Measurements from ENCODE around the gene PDCD7. TPM values are rescaled to one million over a fixed set of nuclear protein-coding genes. Genes with fewer than 3 reads are reported as not detected.

The PDCD7 gene
- total RNA-seq, 1 experiment from 2014 or later = 31.6 TPM

GRCh38 chr15:65106011-65106590 lies 27.5 kb downstream of the PDCD7 start:
- Histone ChIP-seq H3K9me2 (ENCODE audit: insufficient read depth) (no peaks in the 10 kb centered on the region), H3K9ac (ENCODE audit: low read length) (no peak overlapping the region), H3K4me3 (replicated peaks in 1 of 2; ENCODE audit: low read depth in 1 of 2, low read length in 2 of 2) (no peak overlapping the region), H4K20me1 (ENCODE audit: insufficient read depth) (no peaks in the 10 kb centered on the region), H3K79me2 (ENCODE audit: insufficient read depth, low read length) (no peaks in the 10 kb centered on the region), H3K4me2 (ENCODE audit: low read length) (no peak overlapping the region), H3K36me3 (ENCODE audit: control insufficient read depth in 1 of 2, insufficient read depth in 2 of 2, low read length in 2 of 2) (peaks cover 0 to 3% of the 10 kb centered on the region in 2 experiments; a peak in 1 of 4 replicates), H3K27me3 (ENCODE audit: insufficient read depth, low read length) (no peaks in the 10 kb centered on the region), H3K9me3 (ENCODE audit: control insufficient read depth in 1 of 2, insufficient read depth in 1 of 2, low read depth in 1 of 2, low read length in 2 of 2) (no peaks in the 10 kb centered on the region), H3K4me1 (ENCODE audit: control insufficient read depth in 1 of 2, insufficient read depth in 2 of 2, low read length in 2 of 2) (no peaks in the 10 kb centered on the region), H2AFZ (ENCODE audit: low read depth, low read length, poor library complexity, severe bottlenecking) (no peak overlapping the region), H3K27ac (ENCODE audit: low read depth, low read length) (no peak overlapping the region)
- no peak for DNase-seq (ENCODE audit: low read depth, low spot score)
- no peak for ATAC-seq
- ChIA-PET POLR2A (no interaction called here), RAD21 (ENCODE audit: low non-redundant PET in 1 of 2, low total read pairs in 2 of 2, uncharacterized antibody in 2 of 2, unreplicated experiment in 2 of 2) (no interaction called here), CTCF (interaction anchor here (1.1 kb wide), 1 partner anchor 39 kb away, joined by 3 read pairs; no protein-coding TSS in a partner anchor)
- intact Hi-C loops (cut with micrococcal nuclease) = no loop called here
- no TSS peak for BruUV-seq (replicated peaks)
- TF ChIP-seq ZNF274 (IDR thresholded peaks at IDR 0.05; ENCODE audit: low read depth, low read length) (no peak), SIN3A (IDR thresholded peaks at IDR 0.05; ENCODE audit: low read depth) (no peak), ZFX (IDR thresholded peaks at IDR 0.05) (no peak), ELF1 (IDR thresholded peaks at IDR 0.05; ENCODE audit: borderline replicate concordance, low read depth) (no peak), CEBPB (IDR thresholded peaks at IDR 0.05; ENCODE audit: low read depth) (no peak), POLR2AphosphoS5 (IDR thresholded peaks at IDR 0.05; ENCODE audit: low read depth, low read length) (no peak), JUND (IDR thresholded peaks at IDR 0.05) (no peak), YY1 (IDR thresholded peaks at IDR 0.05; ENCODE audit: extremely low read depth, insufficient replicate concordance, low read depth, low read length) (no peak), POLR2A (IDR thresholded peaks at IDR 0.05; ENCODE audit: borderline replicate concordance, extremely low read depth, insufficient read depth, insufficient read length) (no peak), TCF7L2 (IDR thresholded peaks at IDR 0.05; ENCODE audit: borderline replicate concordance, extremely low read depth, insufficient read depth, insufficient read length) (no peak), EZH2 (IDR thresholded peaks at IDR 0.05) (no peak)
- TF ChIP-seq, protein P1, sequence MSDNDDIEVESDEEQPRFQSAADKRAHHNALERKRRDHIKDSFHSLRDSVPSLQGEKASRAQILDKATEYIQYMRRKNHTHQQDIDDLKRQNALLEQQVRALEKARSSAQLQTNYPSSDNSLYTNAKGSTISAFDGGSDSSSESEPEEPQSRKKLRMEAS (IDR thresholded peaks at IDR 0.05) = no peak
- TF ChIP-seq, protein P2, sequence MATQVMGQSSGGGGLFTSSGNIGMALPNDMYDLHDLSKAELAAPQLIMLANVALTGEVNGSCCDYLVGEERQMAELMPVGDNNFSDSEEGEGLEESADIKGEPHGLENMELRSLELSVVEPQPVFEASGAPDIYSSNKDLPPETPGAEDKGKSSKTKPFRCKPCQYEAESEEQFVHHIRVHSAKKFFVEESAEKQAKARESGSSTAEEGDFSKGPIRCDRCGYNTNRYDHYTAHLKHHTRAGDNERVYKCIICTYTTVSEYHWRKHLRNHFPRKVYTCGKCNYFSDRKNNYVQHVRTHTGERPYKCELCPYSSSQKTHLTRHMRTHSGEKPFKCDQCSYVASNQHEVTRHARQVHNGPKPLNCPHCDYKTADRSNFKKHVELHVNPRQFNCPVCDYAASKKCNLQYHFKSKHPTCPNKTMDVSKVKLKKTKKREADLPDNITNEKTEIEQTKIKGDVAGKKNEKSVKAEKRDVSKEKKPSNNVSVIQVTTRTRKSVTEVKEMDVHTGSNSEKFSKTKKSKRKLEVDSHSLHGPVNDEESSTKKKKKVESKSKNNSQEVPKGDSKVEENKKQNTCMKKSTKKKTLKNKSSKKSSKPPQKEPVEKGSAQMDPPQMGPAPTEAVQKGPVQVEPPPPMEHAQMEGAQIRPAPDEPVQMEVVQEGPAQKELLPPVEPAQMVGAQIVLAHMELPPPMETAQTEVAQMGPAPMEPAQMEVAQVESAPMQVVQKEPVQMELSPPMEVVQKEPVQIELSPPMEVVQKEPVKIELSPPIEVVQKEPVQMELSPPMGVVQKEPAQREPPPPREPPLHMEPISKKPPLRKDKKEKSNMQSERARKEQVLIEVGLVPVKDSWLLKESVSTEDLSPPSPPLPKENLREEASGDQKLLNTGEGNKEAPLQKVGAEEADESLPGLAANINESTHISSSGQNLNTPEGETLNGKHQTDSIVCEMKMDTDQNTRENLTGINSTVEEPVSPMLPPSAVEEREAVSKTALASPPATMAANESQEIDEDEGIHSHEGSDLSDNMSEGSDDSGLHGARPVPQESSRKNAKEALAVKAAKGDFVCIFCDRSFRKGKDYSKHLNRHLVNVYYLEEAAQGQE (IDR thresholded peaks at IDR 0.05; ENCODE audit: low read depth) = no peak
- TF ChIP-seq, protein P3, sequence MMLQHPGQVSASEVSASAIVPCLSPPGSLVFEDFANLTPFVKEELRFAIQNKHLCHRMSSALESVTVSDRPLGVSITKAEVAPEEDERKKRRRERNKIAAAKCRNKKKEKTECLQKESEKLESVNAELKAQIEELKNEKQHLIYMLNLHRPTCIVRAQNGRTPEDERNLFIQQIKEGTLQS (IDR thresholded peaks at IDR 0.05) = no peak
- TF ChIP-seq, protein P4, sequence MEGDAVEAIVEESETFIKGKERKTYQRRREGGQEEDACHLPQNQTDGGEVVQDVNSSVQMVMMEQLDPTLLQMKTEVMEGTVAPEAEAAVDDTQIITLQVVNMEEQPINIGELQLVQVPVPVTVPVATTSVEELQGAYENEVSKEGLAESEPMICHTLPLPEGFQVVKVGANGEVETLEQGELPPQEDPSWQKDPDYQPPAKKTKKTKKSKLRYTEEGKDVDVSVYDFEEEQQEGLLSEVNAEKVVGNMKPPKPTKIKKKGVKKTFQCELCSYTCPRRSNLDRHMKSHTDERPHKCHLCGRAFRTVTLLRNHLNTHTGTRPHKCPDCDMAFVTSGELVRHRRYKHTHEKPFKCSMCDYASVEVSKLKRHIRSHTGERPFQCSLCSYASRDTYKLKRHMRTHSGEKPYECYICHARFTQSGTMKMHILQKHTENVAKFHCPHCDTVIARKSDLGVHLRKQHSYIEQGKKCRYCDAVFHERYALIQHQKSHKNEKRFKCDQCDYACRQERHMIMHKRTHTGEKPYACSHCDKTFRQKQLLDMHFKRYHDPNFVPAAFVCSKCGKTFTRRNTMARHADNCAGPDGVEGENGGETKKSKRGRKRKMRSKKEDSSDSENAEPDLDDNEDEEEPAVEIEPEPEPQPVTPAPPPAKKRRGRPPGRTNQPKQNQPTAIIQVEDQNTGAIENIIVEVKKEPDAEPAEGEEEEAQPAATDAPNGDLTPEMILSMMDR (IDR thresholded peaks at IDR 0.05 in 2 of 3, conservative IDR thresholded peaks at IDR 0.05 in 1 of 3; ENCODE audit: borderline replicate concordance in 1 of 3, insufficient read depth in 1 of 3, low read depth in 2 of 3, low read length in 2 of 3) = no peak
- TF ChIP-seq, protein P5, sequence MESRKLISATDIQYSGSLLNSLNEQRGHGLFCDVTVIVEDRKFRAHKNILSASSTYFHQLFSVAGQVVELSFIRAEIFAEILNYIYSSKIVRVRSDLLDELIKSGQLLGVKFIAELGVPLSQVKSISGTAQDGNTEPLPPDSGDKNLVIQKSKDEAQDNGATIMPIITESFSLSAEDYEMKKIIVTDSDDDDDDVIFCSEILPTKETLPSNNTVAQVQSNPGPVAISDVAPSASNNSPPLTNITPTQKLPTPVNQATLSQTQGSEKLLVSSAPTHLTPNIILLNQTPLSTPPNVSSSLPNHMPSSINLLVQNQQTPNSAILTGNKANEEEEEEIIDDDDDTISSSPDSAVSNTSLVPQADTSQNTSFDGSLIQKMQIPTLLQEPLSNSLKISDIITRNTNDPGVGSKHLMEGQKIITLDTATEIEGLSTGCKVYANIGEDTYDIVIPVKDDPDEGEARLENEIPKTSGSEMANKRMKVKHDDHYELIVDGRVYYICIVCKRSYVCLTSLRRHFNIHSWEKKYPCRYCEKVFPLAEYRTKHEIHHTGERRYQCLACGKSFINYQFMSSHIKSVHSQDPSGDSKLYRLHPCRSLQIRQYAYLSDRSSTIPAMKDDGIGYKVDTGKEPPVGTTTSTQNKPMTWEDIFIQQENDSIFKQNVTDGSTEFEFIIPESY (IDR thresholded peaks at IDR 0.05; ENCODE audit: extremely low read depth, insufficient replicate concordance, low read length) = no peak
